Measurements from ENCODE around the gene MME.

MME gene

GRCh38 chr3:155135003-155135402 is 54.9 kb downstream of the MME start:
- H3K4me3 ChIP-seq (ENCODE audit: low read depth, low read length), result no peak overlapping the region
- TF ChIP-seq CTCF (IDR thresholded peaks at IDR 0.05; ENCODE audit: low read depth, low read length, missing control alignments), result no peak
- DNase-seq (ENCODE audit: low read depth), result no peak

- TF ChIP-seq CTCF (IDR thresholded peaks at IDR 0.05; ENCODE audit: low read depth, low read length, missing control alignments), result no peak
- no peak overlapping the region for H3K4me3 ChIP-seq (ENCODE audit: low read depth, low read length)
Observed at GRCh38 chr3:155138677-155139076, 58.6 kb downstream of the MME start.

GRCh38 chr3:155147588-155147987 is 67.5 kb downstream of the MME start:
- DNase-seq (ENCODE audit: low read depth), result no peak
- no peak overlapping the region for H3K4me3 ChIP-seq (ENCODE audit: low read depth, low read length)
- no peak for TF ChIP-seq CTCF (IDR thresholded peaks at IDR 0.05; ENCODE audit: low read depth, low read length, missing control alignments)

More at GRCh38 chr3:155138677-155139076, 58.6 kb downstream of the MME start:
- no peak for DNase-seq (ENCODE audit: low read depth)

GRCh38 chr3:155149494-155149893 is 69.4 kb downstream of the MME start:
- TF ChIP-seq CTCF (IDR thresholded peaks at IDR 0.05; ENCODE audit: low read depth, low read length, missing control alignments), result no peak
- H3K4me3 ChIP-seq (ENCODE audit: low read depth, low read length), result no peak overlapping the region
- no peak for DNase-seq (ENCODE audit: low read depth)

GRCh38 chr3:155153242-155154186 is 73.4 kb downstream of the MME start:
- no peak for DNase-seq (ENCODE audit: low read depth)
- no peak overlapping the region for H3K4me3 ChIP-seq (ENCODE audit: low read depth, low read length)
- TF ChIP-seq CTCF (IDR thresholded peaks at IDR 0.05; ENCODE audit: low read depth, low read length, missing control alignments), result no peak

- TF ChIP-seq CTCF (IDR thresholded peaks at IDR 0.05; ENCODE audit: low read depth, low read length, missing control alignments), result no peak
- no peak for DNase-seq (ENCODE audit: low read depth)
Observed at GRCh38 chr3:155154255-155154654, 74.1 kb downstream of the MME start.

More at GRCh38 chr3:155154255-155154654, 74.1 kb downstream of the MME start:
- H3K4me3 ChIP-seq (ENCODE audit: low read depth, low read length), result no peak overlapping the region

Data from GM12864 (cell line).